DND-41 (cell line): Measurements from ENCODE around the gene TTC13.

Source experiments
- ATAC-seq: fragments of 200-7000 bp; cut with Tn5 transposase; 3 replicates; pipeline ENCODE4 v1.9.1; 2021; ENCODE audit warnings: low read depth; ENCODE audit not compliant: insufficient read depth
- DNase-seq: peaks from one replicate; pipeline ENCODE4 v3.0.0-alpha.2; 2020
- H2AFZ ChIP-seq: 2 replicates; pipeline ENCODE4 v1.6.0; 2012; ENCODE audit warnings: low read depth, low read length
- H3K27ac ChIP-seq: 2 replicates; pipeline ENCODE4 v1.5.1; 2012; ENCODE audit warnings: low read length, inconsistent platforms
- H3K27me3 ChIP-seq: fragments of 200-600 bp; sonication (generic); 2 replicates; pipeline ENCODE4 v1.6.0; 2012; ENCODE audit warnings: low read length, mild to moderate bottlenecking, inconsistent platforms; ENCODE audit not compliant: insufficient read depth, poor library complexity
- H3K36me3 ChIP-seq: 2 replicates; pipeline ENCODE4 v1.5.1; 2012; ENCODE audit warnings: low read length, inconsistent platforms; ENCODE audit not compliant: insufficient read depth
- H3K4me1 ChIP-seq: 2 replicates; pipeline ENCODE4 v1.5.1; 2012; ENCODE audit warnings: mild to moderate bottlenecking, low read length; ENCODE audit not compliant: insufficient read depth
- H3K4me2 ChIP-seq: 2 replicates; pipeline ENCODE4 v1.6.0; 2012; ENCODE audit warnings: mild to moderate bottlenecking, moderate library complexity, low read length, inconsistent platforms; ENCODE audit not compliant: insufficient read depth
- H3K4me3 ChIP-seq, 2 experiments: fragments of 200-600 bp in 1 of 2; shearing (Covaris generic) in 1 of 2; 2 replicates each; pipeline ENCODE4 v1.5.1; 2012 to 2016; ENCODE audit warnings: inconsistent platforms in 2 of 2, low read length in 2 of 2, mild to moderate bottlenecking in 2 of 2, low read depth in 1 of 2, moderate library complexity in 1 of 2
- H3K79me2 ChIP-seq: 2 replicates; pipeline ENCODE4 v1.6.0; 2012; ENCODE audit warnings: low read length, inconsistent platforms; ENCODE audit not compliant: insufficient read depth
- H3K9ac ChIP-seq: 2 replicates; pipeline ENCODE4 v1.6.0; 2012; ENCODE audit warnings: low read depth, mild to moderate bottlenecking, inconsistent platforms, low read length, moderate library complexity
- H3K9me3 ChIP-seq: 2 replicates; pipeline ENCODE4 v1.5.1; 2012; ENCODE audit warnings: low read length, moderate library complexity, mild to moderate bottlenecking, inconsistent platforms; ENCODE audit not compliant: insufficient read depth, severe bottlenecking
- H4K20me1 ChIP-seq: 2 replicates; pipeline ENCODE4 v1.6.0; 2012; ENCODE audit warnings: low read length; ENCODE audit not compliant: insufficient read depth
- CTCF ChIP-seq: IDR thresholded peaks from 2 replicates; pipeline ENCODE4 v1.5.1; 2012; ENCODE audit warnings: borderline replicate concordance, low read length, moderate library complexity, mild to moderate bottlenecking; ENCODE audit not compliant: poor library complexity, severe bottlenecking; ENCODE audit errors: extremely low read depth
- EZH2 ChIP-seq: IDR thresholded peaks from 3 replicates; pipeline ENCODE4 v1.6.1; 2012; ENCODE audit warnings: borderline replicate concordance, low read depth, mild to moderate bottlenecking, moderate library complexity, low read length, inconsistent platforms; ENCODE audit not compliant: severe bottlenecking

TTC13 gene

GRCh38 chr1:231016234-231016633, 37.6 kb upstream of the TTC13 start:
- H3K4me2 ChIP-seq, result no peak overlapping the region
- H3K4me3 ChIP-seq, result no peak overlapping the region
- no peak overlapping the region for H2AFZ ChIP-seq
- H3K27me3 ChIP-seq, result no peaks in the 10 kb centered on the region
- H3K79me2 ChIP-seq, result no peaks in the 10 kb centered on the region
- H3K36me3 ChIP-seq, result no peaks in the 10 kb centered on the region
- no peaks in the 10 kb centered on the region for H4K20me1 ChIP-seq
- H3K27ac ChIP-seq, result no peak overlapping the region
- ATAC-seq (no peak), DNase-seq (no peak)
- no peaks in the 10 kb centered on the region for H3K4me1 ChIP-seq
- TF ChIP-seq CTCF (no peak), EZH2 (no peak)
- no peak overlapping the region for H3K9ac ChIP-seq
- H3K9me3 ChIP-seq, result no peaks in the 10 kb centered on the region

GRCh38 chr1:231013391-231014015, 34.8 kb upstream of the TTC13 start:
- Histone ChIP-seq H3K9me3 (no peaks in the 10 kb centered on the region), H3K4me2 (no peak overlapping the region), H3K4me3 (no peak overlapping the region), H2AFZ (no peak overlapping the region), H3K27me3 (no peaks in the 10 kb centered on the region), H3K36me3 (no peaks in the 10 kb centered on the region), H3K9ac (no peak overlapping the region), H4K20me1 (no peaks in the 10 kb centered on the region), H3K27ac (no peak overlapping the region), H3K79me2 (no peaks in the 10 kb centered on the region), H3K4me1 (no peaks in the 10 kb centered on the region)
- DNase-seq (no peak), ATAC-seq (no peak)
- TF ChIP-seq EZH2, result no peak
- TF ChIP-seq CTCF, result no peak

GRCh38 chr1:231011963-231012362, 33.3 kb upstream of the TTC13 start:
- H2AFZ ChIP-seq, result no peak overlapping the region
- no peak overlapping the region for H3K27ac ChIP-seq
- H3K36me3 ChIP-seq, result no peaks in the 10 kb centered on the region
- no peak overlapping the region for H3K4me2 ChIP-seq
- no peaks in the 10 kb centered on the region for H3K9me3 ChIP-seq
- DNase-seq (no peak), ATAC-seq (no peak)
- H3K79me2 ChIP-seq, result no peaks in the 10 kb centered on the region
- no peaks in the 10 kb centered on the region for H3K4me1 ChIP-seq
- H3K4me3 ChIP-seq, result no peak overlapping the region
- H4K20me1 ChIP-seq, result no peaks in the 10 kb centered on the region
- H3K27me3 ChIP-seq, result no peaks in the 10 kb centered on the region
- TF ChIP-seq CTCF (no peak), EZH2 (no peak)
- no peak overlapping the region for H3K9ac ChIP-seq
